GM23338 (cell line): ENCODE results near the gene SLFN12L. TPM values are rescaled to one million over a fixed set of nuclear protein-coding genes. Genes with fewer than 3 reads are reported as not detected.
"Not testable (repeated sequence)": the region's sequence is repeated elsewhere in the genome, so short reads cannot be mapped to it uniquely, and the experiment has no call there.

Source experiments
- ATAC-seq: fragments of 200-7000 bp; cut with Tn5 transposase; 3 replicates; pipeline ENCODE4 v1.9.1; 2020
- DNase-seq: peaks from one replicate; pipeline ENCODE4 v3.0.0-alpha.2; 2015; ENCODE audit warnings: low spot score
- H2AFZ ChIP-seq: fragments of 200-600 bp; sonication (generic); 2 replicates; pipeline ENCODE4 v1.8.0; 2016; ENCODE audit warnings: antibody characterized with exemption, mild to moderate bottlenecking, moderate library complexity
- H3F3A ChIP-seq: fragments of 200-600 bp; sonication (generic); replicated peaks from 2 replicates; pipeline ENCODE4 v1.8.0; 2017; ENCODE audit warnings: antibody characterized with exemption, mixed run types, low read depth
- H3K27ac ChIP-seq: fragments of 200-600 bp; sonication (generic); 2 replicates; pipeline ENCODE4 v1.6.1; 2016; ENCODE audit warnings: low read depth
- H3K27me3 ChIP-seq: fragments of 200-600 bp; sonication (generic); 2 replicates; pipeline ENCODE4 v1.8.0; 2016; ENCODE audit warnings: mild to moderate bottlenecking, mixed run types, moderate library complexity; ENCODE audit not compliant: insufficient read depth
- H3K36me3 ChIP-seq: fragments of 200-600 bp; sonication (generic); 2 replicates; pipeline ENCODE4 v1.8.0; 2016; ENCODE audit warnings: mild to moderate bottlenecking; ENCODE audit not compliant: insufficient read depth
- H3K4me1 ChIP-seq: fragments of 200-600 bp; sonication (generic); 2 replicates; pipeline ENCODE4 v1.8.0; 2016; ENCODE audit warnings: mild to moderate bottlenecking, moderate library complexity; ENCODE audit not compliant: insufficient read depth
- H3K4me2 ChIP-seq: fragments of 200-600 bp; sonication (generic); 2 replicates; pipeline ENCODE4 v1.7.1; 2017; ENCODE audit warnings: mixed run types
- H3K4me3 ChIP-seq: fragments of 200-600 bp; sonication (generic); 2 replicates; pipeline ENCODE4 v1.6.1; 2016; ENCODE audit warnings: mixed run types
- H3K79me2 ChIP-seq: fragments of 200-600 bp; sonication (generic); replicated peaks from 2 replicates; pipeline ENCODE4 v1.8.0; 2017; ENCODE audit warnings: mild to moderate bottlenecking; ENCODE audit not compliant: insufficient read depth
- H3K9me2 ChIP-seq: fragments of 200-600 bp; sonication (generic); 2 replicates; pipeline ENCODE4 v1.8.0; 2017; ENCODE audit not compliant: insufficient read depth
- H4K20me1 ChIP-seq: fragments of 200-600 bp; sonication (generic); replicated peaks from 2 replicates; pipeline ENCODE4 v1.8.0; 2017; ENCODE audit warnings: mild to moderate bottlenecking; ENCODE audit not compliant: insufficient read depth
- H3K27ac Mint-ChIP-seq: 2 replicates; pipeline ENCODE4 v1.8.0; 2020; ENCODE audit warnings: inconsistent platforms, mild to moderate bottlenecking, moderate library complexity, mixed read lengths
- H3K27me3 Mint-ChIP-seq: 3 replicates; pipeline ENCODE4 v1.8.0; 2022; ENCODE audit warnings: low read depth, mild to moderate bottlenecking, moderate library complexity, mixed read lengths, inconsistent platforms; ENCODE audit not compliant: insufficient read depth, poor library complexity
- H3K36me3 Mint-ChIP-seq: 3 replicates; pipeline ENCODE4 v1.8.0; 2021; ENCODE audit warnings: low read depth, mild to moderate bottlenecking, inconsistent platforms, moderate library complexity, mixed read lengths
- H3K4me1 Mint-ChIP-seq: 3 replicates; pipeline ENCODE4 v1.8.0; 2020; ENCODE audit warnings: mild to moderate bottlenecking, inconsistent platforms, mixed read lengths
- H3K4me3 Mint-ChIP-seq: 3 replicates; pipeline ENCODE4 v1.8.0; 2021; ENCODE audit warnings: moderate library complexity, mild to moderate bottlenecking, inconsistent platforms, mixed read lengths
- H3K9me3 Mint-ChIP-seq: 3 replicates; pipeline ENCODE4 v1.8.0; 2020; ENCODE audit warnings: moderate library complexity, mild to moderate bottlenecking, inconsistent platforms, mixed read lengths
- CTCF ChIP-seq, 2 experiments: fragments of 200-600 bp in 1 of 2; sonication (generic) in 1 of 2; conservative IDR thresholded peaks; 2 replicates each; pipeline versions ENCODE4 v1.5.1 to v1.6.1; 2016 to 2017; ENCODE audit warnings: antibody characterized with exemption in 2 of 2, low read depth in 2 of 2, mild to moderate bottlenecking in 2 of 2, moderate library complexity in 1 of 2
- EZH2 ChIP-seq: fragments of 200-600 bp; sonication (generic); IDR thresholded peaks from one replicate; pipeline ENCODE4 v1.8.0; 2017; ENCODE audit warnings: antibody characterized with exemption, mild to moderate bottlenecking, low read depth; ENCODE audit not compliant: unreplicated experiment
- POLR2AphosphoS5 ChIP-seq: IDR thresholded peaks from 2 replicates; pipeline ENCODE4 v1.6.1; 2016; ENCODE audit warnings: antibody characterized with exemption, low read depth
- ZNF331 ChIP-seq: fragments of 250-450 bp; sonication (Bioruptor Pico); IDR thresholded peaks from 2 replicates; pipeline ENCODE4 v1.5.0; 2020; ENCODE audit warnings: low read depth, mild to moderate bottlenecking, moderate library complexity
- polyA plus RNA-seq: library from polyadenylated mRNA; unstranded; fragments of >200 nt; fragmentation: Nextera tagmentation; extraction: Ambion mirVana; gene quantifications from 2 replicates; pipeline ENCODE4 v1.2.1, GENCODE V29; 2016
- total RNA-seq: library from RNA; depleted of rRNA; stranded (reverse); fragments of >200 nt; shearing (Covaris generic); gene quantifications from 2 replicates; pipeline ENCODE4 v1.2.3, GENCODE V29; 2014

The SLFN12L gene
- total and polyA plus RNA-seq, 2 experiments from 2014 or later: not detected

GRCh38 chr17:35507714-35508113 is 29.8 kb downstream of the SLFN12L start:
- H3K4me3 ChIP-seq, H3K4me1 ChIP-seq, H3K27ac ChIP-seq, H2AFZ ChIP-seq, H3K4me1 Mint-ChIP-seq, H3K4me3 Mint-ChIP-seq, H3K36me3 Mint-ChIP-seq, H3F3A ChIP-seq, H3K27me3 Mint-ChIP-seq, H3K4me2 ChIP-seq, ATAC-seq, H3K36me3 ChIP-seq, H4K20me1 ChIP-seq, H3K79me2 ChIP-seq, H3K27ac Mint-ChIP-seq, DNase-seq, H3K9me2 ChIP-seq: not testable (repeated sequence)
- peaks cover 16% of the 10 kb centered on the region for H3K27me3 ChIP-seq
- H3K9me3 Mint-ChIP-seq: peaks cover 18% of the 10 kb centered on the region

GRCh38 chr17:35499548-35499947 is 37.9 kb downstream of the SLFN12L start:
- Histone ChIP-seq H3K9me2 (no peaks in the 10 kb centered on the region), H3F3A (peaks cover 10% of the 10 kb centered on the region), H2AFZ (no peak overlapping the region), H3K27me3 (peaks cover 93% of the 10 kb centered on the region), H3K4me3 (no peak overlapping the region), H3K79me2 (no peaks in the 10 kb centered on the region), H3K36me3 (no peaks in the 10 kb centered on the region; the same call in 1 of the 2 replicates), H3K4me2 (no peak overlapping the region), H4K20me1 (peaks cover 14% of the 10 kb centered on the region), H3K4me1 (peaks cover 41% of the 10 kb centered on the region), H3K27ac (no peak overlapping the region)
- H3K27ac Mint-ChIP-seq: no peak overlapping the region
- peaks cover 18% of the 10 kb centered on the region for H3K9me3 Mint-ChIP-seq
- peaks cover 7% of the 10 kb centered on the region for H3K36me3 Mint-ChIP-seq
- H3K27me3 Mint-ChIP-seq: peaks cover 69% of the 10 kb centered on the region
- no peak for TF ChIP-seq CTCF (conservative IDR thresholded peaks at IDR 0.05; ENCODE audit: low read depth in 2 of 2)
- ATAC-seq (no peak), DNase-seq (no peak)
- peaks cover 28% of the 10 kb centered on the region for H3K4me1 Mint-ChIP-seq
- no peak overlapping the region for H3K4me3 Mint-ChIP-seq

- Mint-ChIP-seq H3K4me1 (peaks cover 34% of the 10 kb centered on the region), H3K4me3 (peak overlapping the region; percentile 40), H3K27me3 (peaks cover 76% of the 10 kb centered on the region), H3K36me3 (peaks cover 7% of the 10 kb centered on the region), H3K27ac (no peak overlapping the region), H3K9me3 (peaks cover 18% of the 10 kb centered on the region)
- H4K20me1 ChIP-seq: peaks cover 16% of the 10 kb centered on the region
- peak overlapping the region; percentile 70; the same call in 1 of the 2 replicates for H3K4me2 ChIP-seq
- peak overlapping the region; percentile 40; the same call in 1 of the 2 replicates for H3K4me3 ChIP-seq
- H3K9me2 ChIP-seq: no peaks in the 10 kb centered on the region
- no peak overlapping the region for H2AFZ ChIP-seq
- H3K79me2 ChIP-seq: no peaks in the 10 kb centered on the region
- no peak for ATAC-seq
- no peaks in the 10 kb centered on the region; the same call in 1 of the 2 replicates for H3K36me3 ChIP-seq
- H3K4me1 ChIP-seq: peaks cover 49% of the 10 kb centered on the region
- no peak for TF ChIP-seq CTCF (conservative IDR thresholded peaks at IDR 0.05; ENCODE audit: low read depth in 2 of 2)
- peak; percentile 20 for TF ChIP-seq EZH2
- TF ChIP-seq POLR2AphosphoS5: no peak
- TF ChIP-seq ZNF331 (CRISPR knock-in tag): no peak
- peaks cover 95% of the 10 kb centered on the region for H3K27me3 ChIP-seq
- peak; percentile 22 for DNase-seq
- peaks cover 10% of the 10 kb centered on the region for H3F3A ChIP-seq
- H3K27ac ChIP-seq: no peak overlapping the region
Measured at GRCh38 chr17:35498448-35499178, 38.9 kb downstream of the SLFN12L start.
